Stomach (tissue), 9 donors: Measurements from ENCODE around the gene RNASE3. TPM values are rescaled to one million over a fixed set of nuclear protein-coding genes. Genes with fewer than 3 reads are reported as not detected.
A peak's percentile ranks its signal among the peaks of the same experiment; 100 is the strongest.
"Not testable (repeated sequence)": the region's sequence is repeated elsewhere in the genome, so short reads cannot be mapped to it uniquely, and the experiment has no call there.

ENCODE experiments used
- DNase-seq, 2 donors: peaks; one replicate each; pipeline versions ENCODE4 v3.0.0 to v3.0.0-alpha.2; 2013 to 2019
- H3K27ac ChIP-seq, 5 donors: fragments of 200-600 bp in 4 of 5; sonication (generic) in 4 of 5; one replicate each; pipeline ENCODE4 v1.5.1; 2013 to 2019; ENCODE audit warnings: mild to moderate bottlenecking in 1 of 5, moderate library complexity in 1 of 5
- H3K27me3 ChIP-seq, 3 donors: fragments of 200-600 bp; sonication (generic); one replicate each; pipeline ENCODE4 v1.5.1; 2017 to 2019; ENCODE audit warnings: mixed run types in 1 of 3
- H3K36me3 ChIP-seq, 4 donors: fragments of 200-600 bp; sonication (generic); 1 replicate in 3 of 4; 2 replicates in 1 of 4; pipeline ENCODE4 v1.5.1; 2016 to 2019
- H3K4me1 ChIP-seq, 4 donors: fragments of 200-600 bp; sonication (generic); one replicate each; pipeline ENCODE4 v1.5.1; 2016 to 2019
- H3K4me3 ChIP-seq, 4 donors: fragments of 200-600 bp; sonication (generic) in 3 of 4; one replicate each; pipeline ENCODE4 v1.5.1; 2016 to 2019; ENCODE audit warnings: mild to moderate bottlenecking in 1 of 4
- H3K9me3 ChIP-seq, 4 donors: fragments of 200-600 bp; sonication (generic); one replicate each; pipeline ENCODE4 v1.5.1; 2016 to 2019
- CTCF ChIP-seq, 7 experiments: fragments of 450-650 bp in 4 of 7; fragments of 200-600 bp in 3 of 7; sonication (generic) in 3 of 7; IDR thresholded peaks; one replicate each; pipeline ENCODE4 v1.5.1; 2016 to 2019; ENCODE audit warnings: antibody characterized with exemption in 7 of 7, control low read depth in 2 of 7, mild to moderate bottlenecking in 1 of 7
- EP300 ChIP-seq: sonication (generic); formaldehyde crosslinking; IDR thresholded peaks from one replicate; pipeline ENCODE4 v1.6.1; 2017; ENCODE audit warnings: antibody characterized with exemption
- POLR2A ChIP-seq, 4 donors: fragments of 450-650 bp; IDR thresholded peaks; one replicate each; pipeline ENCODE4 v1.6.1; 2016; ENCODE audit warnings: antibody characterized with exemption in 4 of 4, control low read depth in 2 of 4, mild to moderate bottlenecking in 1 of 4, moderate library complexity in 1 of 4
- POLR2AphosphoS5 ChIP-seq, 3 donors: sonication (generic); formaldehyde crosslinking; IDR thresholded peaks; one replicate each; pipeline ENCODE4 v1.6.1; 2016; ENCODE audit warnings: antibody characterized with exemption in 3 of 3
- WGBS, 5 donors: extraction: QIAGEN DNeasy Blood & Tissue Kit in 3 of 5; methylation state at CpG; one replicate each; pipeline versions ENCODE4 v1.1.5 to v1.1.7; 2013 to 2018; 5-methylcytosine and 5-hydroxymethylcytosine counted together
- intact Hi-C: fragments of 100-400 bp; cut with DNase I; formaldehyde crosslinking; loops from one replicate; pipeline ENCODE4 v1.15.1; 2023; ENCODE audit warnings: low total_unique reads
- polyA plus RNA-seq, 3 donors: library from polyadenylated mRNA; stranded (reverse); fragments of 200-250 nt; gene quantifications; one replicate each; pipeline ENCODE4 v1.2.3, GENCODE V29; 2013
- total RNA-seq, 5 donors: library from RNA; depleted of rRNA; stranded (reverse); fragments of >200 nt; gene quantifications; one replicate each; pipeline versions ENCODE4 v1.1.0 to v1.2.3, GENCODE V29; 2014 to 2016
- donor health status: healthy with polysubstance abuse.
- donor health status: Bipolar disorder and iron deficiency.
- donor health status: healthy.

RNASE3 gene
- total and polyA plus RNA-seq, 8 donors = 1.3 to 1.4 TPM; not detected in 6

GRCh38 chr14:20905676-20906075 is 14.5 kb downstream of the RNASE3 start:
- WGBS, 5 donors = 75 to 89% (median 77%) methylated on average over 2 of the region's 2 CpGs
- no peaks in the 10 kb centered on the region for H3K27me3 ChIP-seq
- H3K4me3 ChIP-seq = no peak overlapping the region
- no peaks in the 10 kb centered on the region for H3K9me3 ChIP-seq
- H3K36me3 ChIP-seq = no peaks in the 10 kb centered on the region
- no peaks in the 10 kb centered on the region for H3K4me1 ChIP-seq
- H3K27ac ChIP-seq = no peak overlapping the region
- DNase-seq = no peak
- intact Hi-C loops = no loop called here
- no peak for TF ChIP-seq EP300
- TF ChIP-seq CTCF (IDR thresholded peaks at IDR 0.05) = no peak
- no peak for TF ChIP-seq POLR2A (IDR thresholded peaks at IDR 0.05)
- TF ChIP-seq POLR2AphosphoS5 (IDR thresholded peaks at IDR 0.05) = no peak

GRCh38 chr14:20907214-20907613 is 16.0 kb downstream of the RNASE3 start:
- H3K4me3 ChIP-seq = no peak overlapping the region
- H3K27me3 ChIP-seq = no peaks in the 10 kb centered on the region
- no peaks in the 10 kb centered on the region for H3K9me3 ChIP-seq
- DNase-seq = no peak
- H3K27ac ChIP-seq = no peak overlapping the region
- intact Hi-C loops = no loop called here
- H3K36me3 ChIP-seq = no peaks in the 10 kb centered on the region
- TF ChIP-seq POLR2AphosphoS5 (IDR thresholded peaks at IDR 0.05) = no peak
- no peak for TF ChIP-seq CTCF (IDR thresholded peaks at IDR 0.05)
- no peak for TF ChIP-seq EP300
- no peak for TF ChIP-seq POLR2A (IDR thresholded peaks at IDR 0.05)
- H3K4me1 ChIP-seq = no peaks in the 10 kb centered on the region
- 74 to 92% (median 81%) methylated on average over 1 of the region's 1 CpG for WGBS, 5 donors

GRCh38 chr14:20910822-20911221 is 19.6 kb downstream of the RNASE3 start:
- H3K9me3 ChIP-seq, H3K27ac ChIP-seq, H3K36me3 ChIP-seq, H3K4me3 ChIP-seq, intact Hi-C loops, H3K4me1 ChIP-seq, DNase-seq, H3K27me3 ChIP-seq: not testable (repeated sequence)
- WGBS, 5 donors = 61 to 87% (median 76%) methylated on average over 3 to 14 of the region's 14 CpGs

- H3K36me3 ChIP-seq, H3K9me3 ChIP-seq, H3K27ac ChIP-seq, H3K4me1 ChIP-seq, intact Hi-C loops, DNase-seq, H3K4me3 ChIP-seq: not testable (repeated sequence)
- WGBS, 5 donors = 69 to 74% (median 74%) methylated on average over 11 of the region's 11 CpGs
- peaks cover 0 to 17% (median 0%) of the 10 kb centered on the region in 3 donors for H3K27me3 ChIP-seq
Measured at GRCh38 chr14:20919038-20919756, 28.0 kb downstream of the RNASE3 start.

GRCh38 chr14:20923766-20924297 is 32.6 kb downstream of the RNASE3 start:
- WGBS, 5 donors = 20 to 58% (median 32%) methylated on average over 2 of the region's 2 CpGs
- H3K4me1 ChIP-seq, H3K36me3 ChIP-seq, DNase-seq, H3K4me3 ChIP-seq, H3K27ac ChIP-seq, intact Hi-C loops: not testable (repeated sequence)
- Histone ChIP-seq H3K9me3 (peaks cover 0 to 12% (median 11%) of the 10 kb centered on the region in 4 donors), H3K27me3 (peaks cover 0 to 17% (median 0%) of the 10 kb centered on the region in 3 donors)

GRCh38 chr14:20934148-20934762 is 43.1 kb downstream of the RNASE3 start:
- Histone ChIP-seq H3K4me1 (no peaks in the 10 kb centered on the region), H3K4me3 (no peak overlapping the region), H3K27ac (no peak overlapping the region), H3K9me3 (no peaks in the 10 kb centered on the region), H3K36me3 (no peaks in the 10 kb centered on the region), H3K27me3 (peaks cover 0 to 4% (median 0%) of the 10 kb centered on the region in 3 donors)
- 28 to 37% (median 35%) methylated on average over 13 to 18 of the region's 18 CpGs for WGBS, 5 donors
- TF ChIP-seq CTCF (IDR thresholded peaks at IDR 0.05) (peak in 2 of 7 experiments; percentile 15 to 45), EP300 (no peak)
- intact Hi-C loops = no loop called here
- DNase-seq = peak; percentile 35 to 36
